GM12878 (cell line): ENCODE data around the gene SH2D2A. TPM values are rescaled to one million over a fixed set of nuclear protein-coding genes. Genes with fewer than 3 reads are reported as not detected.

Source experiments
- EED ChIP-seq: sonication (generic); IDR thresholded peaks from 2 replicates; pipeline ENCODE4 v1.6.1; 2016; ENCODE audit warnings: antibody characterized with exemption, low read depth
- JUNB ChIP-seq: IDR thresholded peaks from 2 replicates; pipeline ENCODE4 v1.6.1; 2016; ENCODE audit warnings: antibody characterized with exemption, mild to moderate bottlenecking
- MXI1 ChIP-seq: fragments of 150-350 bp; IDR thresholded peaks from 2 replicates; pipeline ENCODE4 v1.6.1; 2011; ENCODE audit warnings: low read depth, mild to moderate bottlenecking, inconsistent platforms, low read length, improper control_type of control experiment
- NR2C2 ChIP-seq: IDR thresholded peaks from 2 replicates; pipeline ENCODE4 v1.6.1; 2011; ENCODE audit warnings: borderline replicate concordance, low read depth; ENCODE audit not compliant: control insufficient read depth, insufficient read length
- SMAD5 ChIP-seq: IDR thresholded peaks from 2 replicates; pipeline ENCODE4 v1.6.1; 2016; ENCODE audit warnings: antibody characterized with exemption, low read depth
- SPI1 ChIP-seq: IDR thresholded peaks from 2 replicates; pipeline ENCODE4 v1.6.1; 2011; ENCODE audit warnings: low read depth, mild to moderate bottlenecking, low read length, moderate library complexity, borderline replicate concordance; ENCODE audit not compliant: insufficient read depth
- TAF1 ChIP-seq: IDR thresholded peaks from 2 replicates; pipeline ENCODE4 v1.6.1; 2011; ENCODE audit warnings: mild to moderate bottlenecking, low read depth, low read length, borderline replicate concordance
- TCF12 ChIP-seq: IDR thresholded peaks from 2 replicates; pipeline ENCODE4 v1.6.1; 2011; ENCODE audit warnings: low read depth, mild to moderate bottlenecking, low read length
- ZSCAN29 ChIP-seq: fragments of 450-650 bp; IDR thresholded peaks from 2 replicates; pipeline ENCODE4 v1.6.1; 2017; ENCODE audit warnings: mild to moderate bottlenecking, moderate library complexity
- polyA plus RNA-seq, 11 experiments: library from polyadenylated mRNA; depleted of rRNA in 4 of 11; unstranded in 6 of 11; stranded (reverse) in 5 of 11; fragments of >200 nt; fragmentation: Nextera tagmentation in 4 of 11; fragmentation: Illumina TruSeq in 1 of 11; extraction: Ambion mirVana in 4 of 11; extraction: Trizol in 1 of 11; gene quantifications; 1 replicate in 1 of 11; 2 replicates in 10 of 11; pipeline versions ENCODE4 v1.2.1 to v1.2.3, GENCODE V29; 2011 to 2016; ENCODE audit warnings: inconsistent platforms in 2 of 11, missing spikeins in 2 of 11, low read depth in 1 of 11
- total RNA-seq, 4 experiments: library from RNA; depleted of rRNA in 3 of 4; stranded (reverse); fragments of >200 nt in 3 of 4; fragmentation: Illumina TruSeq in 1 of 4; extraction: Trizol in 1 of 4; gene quantifications; 2 replicates each; pipeline versions ENCODE4 v1.2.1 to v1.2.3, GENCODE V29; 2013 to 2021
- TF ChIP-seq, protein P1 (sequence below): fragments of 450-650 bp; IDR thresholded peaks from 2 replicates; pipeline ENCODE4 v1.6.1; 2017; ENCODE audit warnings: mild to moderate bottlenecking, moderate library complexity
- TF ChIP-seq, protein P2 (sequence below): fragments of 150-350 bp; IDR thresholded peaks from 2 replicates; pipeline ENCODE4 v1.6.1; 2016; ENCODE audit warnings: low read depth, low read length
- TF ChIP-seq, protein P3 (sequence below): fragments of 450-650 bp; IDR thresholded peaks from 2 replicates; pipeline ENCODE4 v1.6.1; 2017; ENCODE audit warnings: mild to moderate bottlenecking, low read depth, inconsistent platforms; ENCODE audit not compliant: poor library complexity, severe bottlenecking
- TF ChIP-seq, protein P4 (sequence below): IDR thresholded peaks from 2 replicates; pipeline ENCODE4 v1.6.1; 2012; ENCODE audit warnings: improper control_type of control experiment, low read depth, low read length; ENCODE audit not compliant: insufficient replicate concordance

Gene SH2D2A
- total and polyA plus RNA-seq, 10 of the 15 experiments (the other 5 are each of a cell fraction or from before 2014, with no cell fraction given): 0.72 to 15.9 (median 7.0) TPM

DNA sequence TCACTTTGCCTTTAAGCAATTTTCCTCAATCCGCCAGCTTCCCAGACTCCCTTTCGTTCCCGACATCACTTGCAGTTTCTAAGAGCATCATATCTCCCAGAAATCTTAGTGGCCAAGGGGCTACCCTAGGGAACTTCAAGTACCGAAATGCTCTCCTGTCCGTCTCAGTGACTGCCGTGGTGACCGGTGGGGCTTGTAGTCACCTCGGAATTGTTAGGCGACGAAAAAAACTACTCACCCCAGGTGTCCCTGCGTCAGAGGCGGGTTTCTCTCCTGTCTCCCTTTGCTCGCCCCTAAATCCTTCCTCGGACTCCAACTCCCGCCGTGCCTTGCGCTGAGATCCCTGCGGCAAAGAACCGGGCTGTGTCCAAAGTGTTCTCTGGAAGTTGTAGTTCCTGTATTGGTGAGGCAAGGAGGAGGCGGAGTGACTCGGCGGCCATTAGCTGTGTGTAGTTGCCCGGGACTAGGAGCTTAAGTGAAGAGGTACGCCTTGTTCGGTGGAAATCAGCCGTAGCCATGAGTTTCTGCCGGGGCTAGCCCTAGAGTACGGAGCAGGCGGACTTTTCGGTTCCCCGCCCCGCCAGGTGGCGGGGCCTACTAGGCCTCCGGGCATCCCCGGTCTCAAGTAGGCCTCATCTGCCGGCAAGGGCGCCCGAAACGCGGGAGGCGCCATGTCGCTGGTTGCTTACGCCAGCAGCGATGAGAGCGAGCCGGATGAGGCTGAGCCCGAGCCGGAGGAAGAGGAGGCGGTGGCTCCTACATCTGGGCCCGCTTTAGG, 49.4 kb downstream of the SH2D2A start, which contains the start of gene PRCC (continued):
- TF ChIP-seq SPI1: no peak
- TF ChIP-seq TAF1: peak; percentile 71; the same call in 1 of the 2 replicates
- peak; percentile 53; the same call in 1 of the 2 replicates for TF ChIP-seq EED
- TF ChIP-seq, protein P1, sequence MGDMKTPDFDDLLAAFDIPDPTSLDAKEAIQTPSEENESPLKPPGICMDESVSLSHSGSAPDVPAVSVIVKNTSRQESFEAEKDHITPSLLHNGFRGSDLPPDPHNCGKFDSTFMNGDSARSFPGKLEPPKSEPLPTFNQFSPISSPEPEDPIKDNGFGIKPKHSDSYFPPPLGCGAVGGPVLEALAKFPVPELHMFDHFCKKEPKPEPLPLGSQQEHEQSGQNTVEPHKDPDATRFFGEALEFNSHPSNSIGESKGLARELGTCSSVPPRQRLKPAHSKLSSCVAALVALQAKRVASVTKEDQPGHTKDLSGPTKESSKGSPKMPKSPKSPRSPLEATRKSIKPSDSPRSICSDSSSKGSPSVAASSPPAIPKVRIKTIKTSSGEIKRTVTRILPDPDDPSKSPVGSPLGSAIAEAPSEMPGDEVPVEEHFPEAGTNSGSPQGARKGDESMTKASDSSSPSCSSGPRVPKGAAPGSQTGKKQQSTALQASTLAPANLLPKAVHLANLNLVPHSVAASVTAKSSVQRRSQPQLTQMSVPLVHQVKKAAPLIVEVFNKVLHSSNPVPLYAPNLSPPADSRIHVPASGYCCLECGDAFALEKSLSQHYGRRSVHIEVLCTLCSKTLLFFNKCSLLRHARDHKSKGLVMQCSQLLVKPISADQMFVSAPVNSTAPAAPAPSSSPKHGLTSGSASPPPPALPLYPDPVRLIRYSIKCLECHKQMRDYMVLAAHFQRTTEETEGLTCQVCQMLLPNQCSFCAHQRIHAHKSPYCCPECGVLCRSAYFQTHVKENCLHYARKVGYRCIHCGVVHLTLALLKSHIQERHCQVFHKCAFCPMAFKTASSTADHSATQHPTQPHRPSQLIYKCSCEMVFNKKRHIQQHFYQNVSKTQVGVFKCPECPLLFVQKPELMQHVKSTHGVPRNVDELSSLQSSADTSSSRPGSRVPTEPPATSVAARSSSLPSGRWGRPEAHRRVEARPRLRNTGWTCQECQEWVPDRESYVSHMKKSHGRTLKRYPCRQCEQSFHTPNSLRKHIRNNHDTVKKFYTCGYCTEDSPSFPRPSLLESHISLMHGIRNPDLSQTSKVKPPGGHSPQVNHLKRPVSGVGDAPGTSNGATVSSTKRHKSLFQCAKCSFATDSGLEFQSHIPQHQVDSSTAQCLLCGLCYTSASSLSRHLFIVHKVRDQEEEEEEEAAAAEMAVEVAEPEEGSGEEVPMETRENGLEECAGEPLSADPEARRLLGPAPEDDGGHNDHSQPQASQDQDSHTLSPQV: peak; percentile 98
- peak; percentile 78 for TF ChIP-seq ZSCAN29
- TF ChIP-seq, protein P2, sequence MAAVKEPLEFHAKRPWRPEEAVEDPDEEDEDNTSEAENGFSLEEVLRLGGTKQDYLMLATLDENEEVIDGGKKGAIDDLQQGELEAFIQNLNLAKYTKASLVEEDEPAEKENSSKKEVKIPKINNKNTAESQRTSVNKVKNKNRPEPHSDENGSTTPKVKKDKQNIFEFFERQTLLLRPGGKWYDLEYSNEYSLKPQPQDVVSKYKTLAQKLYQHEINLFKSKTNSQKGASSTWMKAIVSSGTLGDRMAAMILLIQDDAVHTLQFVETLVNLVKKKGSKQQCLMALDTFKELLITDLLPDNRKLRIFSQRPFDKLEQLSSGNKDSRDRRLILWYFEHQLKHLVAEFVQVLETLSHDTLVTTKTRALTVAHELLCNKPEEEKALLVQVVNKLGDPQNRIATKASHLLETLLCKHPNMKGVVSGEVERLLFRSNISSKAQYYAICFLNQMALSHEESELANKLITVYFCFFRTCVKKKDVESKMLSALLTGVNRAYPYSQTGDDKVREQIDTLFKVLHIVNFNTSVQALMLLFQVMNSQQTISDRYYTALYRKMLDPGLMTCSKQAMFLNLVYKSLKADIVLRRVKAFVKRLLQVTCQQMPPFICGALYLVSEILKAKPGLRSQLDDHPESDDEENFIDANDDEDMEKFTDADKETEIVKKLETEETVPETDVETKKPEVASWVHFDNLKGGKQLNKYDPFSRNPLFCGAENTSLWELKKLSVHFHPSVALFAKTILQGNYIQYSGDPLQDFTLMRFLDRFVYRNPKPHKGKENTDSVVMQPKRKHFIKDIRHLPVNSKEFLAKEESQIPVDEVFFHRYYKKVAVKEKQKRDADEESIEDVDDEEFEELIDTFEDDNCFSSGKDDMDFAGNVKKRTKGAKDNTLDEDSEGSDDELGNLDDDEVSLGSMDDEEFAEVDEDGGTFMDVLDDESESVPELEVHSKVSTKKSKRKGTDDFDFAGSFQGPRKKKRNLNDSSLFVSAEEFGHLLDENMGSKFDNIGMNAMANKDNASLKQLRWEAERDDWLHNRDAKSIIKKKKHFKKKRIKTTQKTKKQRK: no peak
- 0 out of 2 replicates have a peak, but pooled peaks have one; percentile 23 for TF ChIP-seq JUNB
- TF ChIP-seq NR2C2: no peak
- TF ChIP-seq SMAD5: no peak
- TF ChIP-seq, protein P3, sequence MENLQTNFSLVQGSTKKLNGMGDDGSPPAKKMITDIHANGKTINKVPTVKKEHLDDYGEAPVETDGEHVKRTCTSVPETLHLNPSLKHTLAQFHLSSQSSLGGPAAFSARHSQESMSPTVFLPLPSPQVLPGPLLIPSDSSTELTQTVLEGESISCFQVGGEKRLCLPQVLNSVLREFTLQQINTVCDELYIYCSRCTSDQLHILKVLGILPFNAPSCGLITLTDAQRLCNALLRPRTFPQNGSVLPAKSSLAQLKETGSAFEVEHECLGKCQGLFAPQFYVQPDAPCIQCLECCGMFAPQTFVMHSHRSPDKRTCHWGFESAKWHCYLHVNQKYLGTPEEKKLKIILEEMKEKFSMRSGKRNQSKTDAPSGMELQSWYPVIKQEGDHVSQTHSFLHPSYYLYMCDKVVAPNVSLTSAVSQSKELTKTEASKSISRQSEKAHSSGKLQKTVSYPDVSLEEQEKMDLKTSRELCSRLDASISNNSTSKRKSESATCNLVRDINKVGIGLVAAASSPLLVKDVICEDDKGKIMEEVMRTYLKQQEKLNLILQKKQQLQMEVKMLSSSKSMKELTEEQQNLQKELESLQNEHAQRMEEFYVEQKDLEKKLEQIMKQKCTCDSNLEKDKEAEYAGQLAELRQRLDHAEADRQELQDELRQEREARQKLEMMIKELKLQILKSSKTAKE: no peak
- peak; percentile 44 for TF ChIP-seq MXI1
- TF ChIP-seq TCF12: no peak
- TF ChIP-seq, protein P4, sequence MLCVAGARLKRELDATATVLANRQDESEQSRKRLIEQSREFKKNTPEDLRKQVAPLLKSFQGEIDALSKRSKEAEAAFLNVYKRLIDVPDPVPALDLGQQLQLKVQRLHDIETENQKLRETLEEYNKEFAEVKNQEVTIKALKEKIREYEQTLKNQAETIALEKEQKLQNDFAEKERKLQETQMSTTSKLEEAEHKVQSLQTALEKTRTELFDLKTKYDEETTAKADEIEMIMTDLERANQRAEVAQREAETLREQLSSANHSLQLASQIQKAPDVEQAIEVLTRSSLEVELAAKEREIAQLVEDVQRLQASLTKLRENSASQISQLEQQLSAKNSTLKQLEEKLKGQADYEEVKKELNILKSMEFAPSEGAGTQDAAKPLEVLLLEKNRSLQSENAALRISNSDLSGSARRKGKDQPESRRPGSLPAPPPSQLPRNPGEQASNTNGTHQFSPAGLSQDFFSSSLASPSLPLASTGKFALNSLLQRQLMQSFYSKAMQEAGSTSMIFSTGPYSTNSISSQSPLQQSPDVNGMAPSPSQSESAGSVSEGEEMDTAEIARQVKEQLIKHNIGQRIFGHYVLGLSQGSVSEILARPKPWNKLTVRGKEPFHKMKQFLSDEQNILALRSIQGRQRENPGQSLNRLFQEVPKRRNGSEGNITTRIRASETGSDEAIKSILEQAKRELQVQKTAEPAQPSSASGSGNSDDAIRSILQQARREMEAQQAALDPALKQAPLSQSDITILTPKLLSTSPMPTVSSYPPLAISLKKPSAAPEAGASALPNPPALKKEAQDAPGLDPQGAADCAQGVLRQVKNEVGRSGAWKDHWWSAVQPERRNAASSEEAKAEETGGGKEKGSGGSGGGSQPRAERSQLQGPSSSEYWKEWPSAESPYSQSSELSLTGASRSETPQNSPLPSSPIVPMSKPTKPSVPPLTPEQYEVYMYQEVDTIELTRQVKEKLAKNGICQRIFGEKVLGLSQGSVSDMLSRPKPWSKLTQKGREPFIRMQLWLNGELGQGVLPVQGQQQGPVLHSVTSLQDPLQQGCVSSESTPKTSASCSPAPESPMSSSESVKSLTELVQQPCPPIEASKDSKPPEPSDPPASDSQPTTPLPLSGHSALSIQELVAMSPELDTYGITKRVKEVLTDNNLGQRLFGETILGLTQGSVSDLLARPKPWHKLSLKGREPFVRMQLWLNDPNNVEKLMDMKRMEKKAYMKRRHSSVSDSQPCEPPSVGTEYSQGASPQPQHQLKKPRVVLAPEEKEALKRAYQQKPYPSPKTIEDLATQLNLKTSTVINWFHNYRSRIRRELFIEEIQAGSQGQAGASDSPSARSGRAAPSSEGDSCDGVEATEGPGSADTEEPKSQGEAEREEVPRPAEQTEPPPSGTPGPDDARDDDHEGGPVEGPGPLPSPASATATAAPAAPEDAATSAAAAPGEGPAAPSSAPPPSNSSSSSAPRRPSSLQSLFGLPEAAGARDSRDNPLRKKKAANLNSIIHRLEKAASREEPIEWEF: peak; percentile 43
